ENCODE results near the gene CEP41. TPM values are rescaled to one million over a fixed set of nuclear protein-coding genes. Genes with fewer than 3 reads are reported as not detected.

The CEP41 gene
- total RNA-seq, 1 donor from 2014 or later: 16.5 TPM

DNA sequence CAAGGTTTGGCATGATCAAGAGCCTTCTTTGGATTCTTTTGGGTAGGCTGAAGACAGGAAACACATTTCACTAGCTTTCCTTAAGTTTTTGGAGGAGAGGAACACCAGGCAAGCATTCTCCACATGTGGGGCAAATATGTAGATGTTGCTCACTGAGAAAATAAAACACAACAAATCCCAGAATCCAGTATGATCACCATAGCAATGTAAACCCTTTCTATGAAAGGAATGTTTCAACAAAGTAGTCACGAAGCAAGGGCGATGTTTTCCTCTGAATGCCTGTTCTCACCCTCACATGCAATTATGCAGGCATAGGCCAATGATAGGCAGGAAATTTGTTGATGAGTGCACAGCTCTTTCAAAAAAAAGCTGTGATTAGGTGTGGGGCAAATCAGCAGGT lies 20.5 kb upstream of the CEP41 start:
- Mint-ChIP-seq H3K36me3 (no peaks in the 10 kb centered on the region), H3K4me1 (no peaks in the 10 kb centered on the region)

GRCh38 chr7:130458257-130458656 lies 17.4 kb upstream of the CEP41 start:
- H2AFZ ChIP-seq (replicated peaks): no peak overlapping the region
- TF ChIP-seq EZH2 (IDR thresholded peaks at IDR 0.05) (no peak), CTCF (IDR thresholded peaks at IDR 0.05) (no peak), EZH2phosphoT487 (IDR thresholded peaks at IDR 0.05) (no peak)
- H3K4me2 ChIP-seq: no peak overlapping the region
- no peaks in the 10 kb centered on the region for H3F3A ChIP-seq (ENCODE audit: low read depth)
- H3K9ac ChIP-seq: no peak overlapping the region
- no peak overlapping the region for H3K27ac ChIP-seq
- no peaks in the 10 kb centered on the region for H3K4me1 ChIP-seq
- no peak overlapping the region for H3K27ac Mint-ChIP-seq
- no peaks in the 10 kb centered on the region for H3K79me2 ChIP-seq (ENCODE audit: low read depth)
- no peaks in the 10 kb centered on the region for H4K20me1 ChIP-seq (ENCODE audit: low read depth)
- H3K27me3 ChIP-seq: no peaks in the 10 kb centered on the region
- peaks cover 11% of the 10 kb centered on the region for H3K9me3 Mint-ChIP-seq
- no peak for DNase-seq (ENCODE audit: low spot score)
- no peak overlapping the region for H3K4me3 Mint-ChIP-seq
- peaks cover 5% of the 10 kb centered on the region for H3K9me3 ChIP-seq (ENCODE audit: low read depth)
- no peak overlapping the region for H3K4me3 ChIP-seq
- no peaks in the 10 kb centered on the region for H3K4me1 Mint-ChIP-seq
- H3K36me3 ChIP-seq: no peaks in the 10 kb centered on the region
- H3K27me3 Mint-ChIP-seq (ENCODE audit: insufficient read depth, low read depth): no peaks in the 10 kb centered on the region
- H3K36me3 Mint-ChIP-seq: no peaks in the 10 kb centered on the region

More for the DNA sequence above, 20.5 kb upstream of the CEP41 start:
- Mint-ChIP-seq H3K4me3 (no peak overlapping the region), H3K27me3 (ENCODE audit: insufficient read depth, low read depth) (no peaks in the 10 kb centered on the region), H3K27ac (no peak overlapping the region), H3K9me3 (peaks cover 17% of the 10 kb centered on the region)
- H4K20me1 ChIP-seq (ENCODE audit: low read depth): no peaks in the 10 kb centered on the region
- H3K9ac ChIP-seq: no peak overlapping the region
- no peak overlapping the region for H3K27ac ChIP-seq
- no peak for DNase-seq (ENCODE audit: low spot score)
- H3K4me2 ChIP-seq: no peak overlapping the region
- H3K27me3 ChIP-seq: no peaks in the 10 kb centered on the region
- no peaks in the 10 kb centered on the region for H3K4me1 ChIP-seq
- TF ChIP-seq CTCF (IDR thresholded peaks at IDR 0.05): no peak
- no peak for TF ChIP-seq EZH2phosphoT487 (IDR thresholded peaks at IDR 0.05)
- no peak for TF ChIP-seq EZH2 (IDR thresholded peaks at IDR 0.05)
- no peaks in the 10 kb centered on the region for H3K79me2 ChIP-seq (ENCODE audit: low read depth)
- no peak overlapping the region for H2AFZ ChIP-seq (replicated peaks)
- H3K4me3 ChIP-seq: no peak overlapping the region
- H3F3A ChIP-seq (ENCODE audit: low read depth): no peaks in the 10 kb centered on the region
- H3K36me3 ChIP-seq: no peaks in the 10 kb centered on the region
- peaks cover 5% of the 10 kb centered on the region for H3K9me3 ChIP-seq (ENCODE audit: low read depth)

- H3K27me3 Mint-ChIP-seq (ENCODE audit: insufficient read depth, low read depth): no peaks in the 10 kb centered on the region
- Histone ChIP-seq H3K4me2 (no peak overlapping the region), H3K27me3 (no peaks in the 10 kb centered on the region), H3K4me3 (no peak overlapping the region), H3K36me3 (no peaks in the 10 kb centered on the region), H4K20me1 (ENCODE audit: low read depth) (no peaks in the 10 kb centered on the region), H3K9me3 (ENCODE audit: low read depth) (peaks cover 5% of the 10 kb centered on the region), H3K4me1 (no peaks in the 10 kb centered on the region), H3K27ac (no peak overlapping the region), H2AFZ (replicated peaks) (no peak overlapping the region), H3K79me2 (ENCODE audit: low read depth) (no peaks in the 10 kb centered on the region), H3F3A (ENCODE audit: low read depth) (no peaks in the 10 kb centered on the region), H3K9ac (no peak overlapping the region)
- no peak for TF ChIP-seq EZH2phosphoT487 (IDR thresholded peaks at IDR 0.05)
- no peak for TF ChIP-seq EZH2 (IDR thresholded peaks at IDR 0.05)
- TF ChIP-seq CTCF (IDR thresholded peaks at IDR 0.05): no peak
- no peak for DNase-seq (ENCODE audit: low spot score)
- no peaks in the 10 kb centered on the region for H3K36me3 Mint-ChIP-seq
- H3K9me3 Mint-ChIP-seq: peaks cover 17% of the 10 kb centered on the region
- no peaks in the 10 kb centered on the region for H3K4me1 Mint-ChIP-seq
- H3K27ac Mint-ChIP-seq: no peak overlapping the region
- no peak overlapping the region for H3K4me3 Mint-ChIP-seq
These were observed 14.1 kb upstream of the CEP41 start for GRCh38 chr7:130454959-130455358.
